Erythroblast (primary cell): Measurements from ENCODE around the gene MYL12B.

Source experiments
- DNase-seq, 2 experiments: peaks; one replicate each; lab custom pipeline; 2025; lab: John Stamatoyannopoulos, UW
- GATA1 ChIP-seq: IDR thresholded peaks from 2 replicates; pipeline ENCODE4 v1.6.1; 2011; ENCODE audit warnings: low read depth, mild to moderate bottlenecking, control low read depth, low read length, moderate library complexity
- POLR2A ChIP-seq: IDR thresholded peaks from 2 replicates; pipeline ENCODE4 v1.6.1; 2011; ENCODE audit warnings: mild to moderate bottlenecking, low read length

Gene MYL12B

DNA sequence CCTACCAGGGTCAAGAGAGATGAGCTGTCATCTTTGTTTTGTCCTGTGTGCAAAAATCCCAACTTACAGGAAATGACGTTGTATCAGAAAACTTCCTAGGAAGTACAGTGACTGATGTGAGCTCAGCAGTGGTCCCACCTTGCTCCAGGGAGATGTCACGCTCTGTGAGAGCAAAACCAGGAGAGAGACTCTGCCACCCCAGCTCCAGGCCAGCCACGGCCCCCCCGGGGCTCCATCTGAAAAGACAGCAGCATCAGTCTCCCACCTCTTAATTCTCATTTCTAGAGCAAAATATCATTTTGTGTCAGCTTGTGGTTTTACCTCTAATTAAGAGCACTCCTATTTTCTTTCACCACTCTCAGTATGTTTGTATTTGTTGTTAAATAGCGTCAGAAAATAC, 57.5 kb downstream of the MYL12B start:
- TF ChIP-seq POLR2A (no peak), GATA1 (no peak)
- no peak for DNase-seq

GRCh38 chr18:3319894-3320454, 58.0 kb downstream of the MYL12B start:
- peak in 1 of 2 experiments; percentile 40 for DNase-seq
- TF ChIP-seq POLR2A (no peak), GATA1 (no peak)

GRCh38 chr18:3321133-3321812, 59.3 kb downstream of the MYL12B start:
- TF ChIP-seq POLR2A (no peak), GATA1 (no peak)
- peak; percentile 76 to 92 for DNase-seq

- no peak for DNase-seq
Measured at GRCh38 chr18:3323900-3324299, 62.0 kb downstream of the MYL12B start.

More at GRCh38 chr18:3323900-3324299, 62.0 kb downstream of the MYL12B start:
- TF ChIP-seq POLR2A = no peak
- TF ChIP-seq GATA1 = no peak
